HepG2 (cell line): ENCODE results near the gene ZNF524. TPM values are rescaled to one million over a fixed set of nuclear protein-coding genes. Genes with fewer than 3 reads are reported as not detected.

Source experiments
- AGO2 ChIP-seq: fragments of 200-400 bp; formaldehyde crosslinking; optimal IDR thresholded peaks from 2 replicates; pipeline ENCODE3; 2017; ENCODE audit warnings: mild to moderate bottlenecking, low read depth, low read length, moderate library complexity
- HHEX ChIP-seq: IDR thresholded peaks from 2 replicates; pipeline ENCODE4 v1.6.1; 2016; ENCODE audit warnings: control low read depth
- HNRNPUL1 ChIP-seq: fragments of 200-400 bp; formaldehyde crosslinking; IDR thresholded peaks from 2 replicates; pipeline ENCODE4 v1.6.1; 2017; ENCODE audit warnings: low read depth, mild to moderate bottlenecking, low read length, moderate library complexity
- KLF6 ChIP-seq: IDR thresholded peaks from 2 replicates; pipeline ENCODE4 v1.8.0; 2016; ENCODE audit warnings: missing biosample characterization, missing genetic modification reagents
- NFATC3 ChIP-seq: sonication (generic); formaldehyde crosslinking; IDR thresholded peaks from 2 replicates; pipeline ENCODE4 v1.5.1; 2020; ENCODE audit warnings: mild to moderate bottlenecking, missing genetic modification reagents
- NFE2L1 ChIP-seq: sonication (generic); formaldehyde crosslinking; IDR thresholded peaks from 2 replicates; pipeline ENCODE4 v1.4.0; 2020; ENCODE audit warnings: missing genetic modification reagents, mild to moderate bottlenecking, borderline replicate concordance
- NFYB ChIP-seq: sonication (generic); formaldehyde crosslinking; IDR thresholded peaks from 2 replicates; pipeline ENCODE4 v1.4.0; 2020; ENCODE audit warnings: missing genetic modification reagents
- SRF ChIP-seq: IDR thresholded peaks from 2 replicates; pipeline ENCODE4 v1.6.1; 2011; ENCODE audit warnings: mild to moderate bottlenecking, low read depth, low read length, moderate library complexity
- TEAD3 ChIP-seq: optimal IDR thresholded peaks from 2 replicates; pipeline ENCODE3; 2016; ENCODE audit warnings: borderline replicate concordance
- TP53 ChIP-seq: sonication (generic); formaldehyde crosslinking; conservative IDR thresholded peaks from 2 replicates; pipeline ENCODE4 v1.4.0; 2020; ENCODE audit warnings: missing genetic modification reagents
- ZFP62 ChIP-seq: sonication (generic); formaldehyde crosslinking; IDR thresholded peaks from 2 replicates; pipeline ENCODE4 v1.4.0; 2020; ENCODE audit warnings: missing genetic modification reagents
- ZNF350 ChIP-seq: sonication (generic); formaldehyde crosslinking; IDR thresholded peaks from 2 replicates; pipeline ENCODE4 v1.4.0; 2020; ENCODE audit warnings: mild to moderate bottlenecking, low read depth, missing genetic modification reagents, borderline replicate concordance
- ZNF383 ChIP-seq: sonication (generic); formaldehyde crosslinking; IDR thresholded peaks from 2 replicates; pipeline ENCODE4 v1.4.0; 2020; ENCODE audit warnings: missing genetic modification reagents, mild to moderate bottlenecking, borderline replicate concordance
- ZNF605 ChIP-seq: sonication (generic); formaldehyde crosslinking; IDR thresholded peaks from 2 replicates; pipeline ENCODE4 v1.8.0; 2022; ENCODE audit warnings: mild to moderate bottlenecking, missing genetic modification reagents
- ZNF761 ChIP-seq: sonication (generic); formaldehyde crosslinking; conservative IDR thresholded peaks from 2 replicates; pipeline ENCODE4 v1.4.0; 2020; ENCODE audit warnings: mild to moderate bottlenecking, missing genetic modification reagents
- polyA plus RNA-seq, 8 experiments: library from polyadenylated mRNA; depleted of rRNA in 3 of 8; stranded (reverse) in 7 of 8; unstranded in 1 of 8; fragments of >200 nt; fragmentation: Illumina TruSeq in 4 of 8; extraction: Trizol in 4 of 8; gene quantifications; 2 replicates each; pipeline versions ENCODE4 v1.2.1 to v1.2.3, GENCODE V29; 2011 to 2016; ENCODE audit warnings: low read depth in 4 of 8, missing spikeins in 1 of 8, mixed read lengths in 1 of 8; ENCODE audit not compliant: insufficient read depth in 1 of 8
- total RNA-seq, 5 experiments: library from RNA; depleted of rRNA; stranded (reverse); fragments of >200 nt; fragmentation: Illumina TruSeq; extraction: Trizol; gene quantifications; 2 replicates each; pipeline ENCODE4 v1.2.3, GENCODE V29; 2016; ENCODE audit warnings: low read depth in 1 of 5
- TF ChIP-seq, protein P1 (sequence below): sonication (generic); IDR thresholded peaks from 2 replicates; pipeline ENCODE4 v1.6.1; 2016; ENCODE audit warnings: low read depth, borderline replicate concordance
- TF ChIP-seq, protein P2 (sequence below): IDR thresholded peaks from 2 replicates; pipeline ENCODE4 v1.6.1; 2016; ENCODE audit warnings: mild to moderate bottlenecking
- TF ChIP-seq, protein P3 (sequence below): sonication (generic); formaldehyde crosslinking; conservative IDR thresholded peaks from 2 replicates; pipeline ENCODE4 v1.8.0; 2022; ENCODE audit warnings: mild to moderate bottlenecking, moderate library complexity, missing genetic modification reagents
- TF ChIP-seq, protein P4 (sequence below): sonication (generic); formaldehyde crosslinking; IDR thresholded peaks from 2 replicates; pipeline ENCODE4 v1.4.0; 2020; ENCODE audit warnings: mild to moderate bottlenecking, missing genetic modification reagents

ZNF524 gene
- total and polyA plus RNA-seq, 2 of the 13 experiments (the other 11 are each of a cell fraction or from before 2014, with no cell fraction given) = 3.2 to 4.6 TPM

DNA sequence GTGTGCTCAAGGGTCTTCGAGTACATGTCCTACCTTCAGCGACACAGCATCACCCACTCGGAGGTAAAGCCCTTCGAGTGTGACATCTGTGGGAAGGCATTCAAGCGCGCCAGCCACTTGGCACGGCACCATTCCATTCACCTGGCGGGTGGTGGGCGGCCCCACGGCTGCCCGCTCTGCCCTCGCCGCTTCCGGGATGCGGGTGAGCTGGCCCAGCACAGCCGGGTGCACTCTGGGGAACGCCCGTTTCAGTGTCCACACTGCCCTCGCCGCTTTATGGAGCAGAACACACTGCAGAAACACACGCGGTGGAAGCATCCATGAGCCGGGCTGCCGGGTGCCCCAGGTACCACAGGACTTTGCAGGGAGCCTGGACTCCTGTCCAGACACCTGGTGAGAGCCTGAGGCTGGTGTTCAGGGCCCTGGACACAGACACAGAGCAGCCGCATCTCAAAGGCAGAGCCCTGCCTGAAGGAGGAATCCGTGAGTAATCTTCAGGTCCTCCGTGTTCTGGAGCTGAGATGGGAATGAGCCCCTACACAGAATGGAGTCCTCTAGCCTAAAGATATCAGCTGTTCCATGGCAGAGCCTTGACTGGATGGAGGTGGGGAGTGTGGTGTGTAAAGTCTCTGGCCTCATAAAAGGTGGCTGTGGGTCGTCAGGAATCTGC is 44.9 kb downstream of the ZNF524 start (continued):
- TF ChIP-seq NFATC3 (CRISPR knock-in tag) (no peak), TEAD3 (CRISPR knock-in tag) (no peak), NFYB (CRISPR knock-in tag) (no peak), KLF6 (CRISPR knock-in tag) (no peak), HHEX (CRISPR knock-in tag) (no peak), ZFP62 (CRISPR knock-in tag) (no peak), ZNF350 (CRISPR knock-in tag) (no peak), ZNF605 (CRISPR knock-in tag) (no peak), ZNF761 (CRISPR knock-in tag) (no peak), TP53 (CRISPR knock-in tag) (no peak), NFE2L1 (CRISPR knock-in tag) (no peak), SRF (no peak), HNRNPUL1 (no peak), AGO2 (peak; percentile 74), ZNF383 (CRISPR knock-in tag) (no peak)
- TF ChIP-seq, protein P1, sequence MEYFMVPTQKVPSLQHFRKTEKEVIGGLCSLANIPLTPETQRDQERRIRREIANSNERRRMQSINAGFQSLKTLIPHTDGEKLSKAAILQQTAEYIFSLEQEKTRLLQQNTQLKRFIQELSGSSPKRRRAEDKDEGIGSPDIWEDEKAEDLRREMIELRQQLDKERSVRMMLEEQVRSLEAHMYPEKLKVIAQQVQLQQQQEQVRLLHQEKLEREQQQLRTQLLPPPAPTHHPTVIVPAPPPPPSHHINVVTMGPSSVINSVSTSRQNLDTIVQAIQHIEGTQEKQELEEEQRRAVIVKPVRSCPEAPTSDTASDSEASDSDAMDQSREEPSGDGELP = no peak
- TF ChIP-seq, protein P2, sequence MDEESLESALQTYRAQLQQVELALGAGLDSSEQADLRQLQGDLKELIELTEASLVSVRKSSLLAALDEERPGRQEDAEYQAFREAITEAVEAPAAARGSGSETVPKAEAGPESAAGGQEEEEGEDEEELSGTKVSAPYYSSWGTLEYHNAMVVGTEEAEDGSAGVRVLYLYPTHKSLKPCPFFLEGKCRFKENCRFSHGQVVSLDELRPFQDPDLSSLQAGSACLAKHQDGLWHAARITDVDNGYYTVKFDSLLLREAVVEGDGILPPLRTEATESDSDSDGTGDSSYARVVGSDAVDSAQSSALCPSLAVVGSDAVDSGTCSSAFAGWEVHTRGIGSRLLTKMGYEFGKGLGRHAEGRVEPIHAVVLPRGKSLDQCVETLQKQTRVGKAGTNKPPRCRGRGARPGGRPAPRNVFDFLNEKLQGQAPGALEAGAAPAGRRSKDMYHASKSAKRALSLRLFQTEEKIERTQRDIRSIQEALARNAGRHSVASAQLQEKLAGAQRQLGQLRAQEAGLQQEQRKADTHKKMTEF = no peak
- TF ChIP-seq, protein P3, sequence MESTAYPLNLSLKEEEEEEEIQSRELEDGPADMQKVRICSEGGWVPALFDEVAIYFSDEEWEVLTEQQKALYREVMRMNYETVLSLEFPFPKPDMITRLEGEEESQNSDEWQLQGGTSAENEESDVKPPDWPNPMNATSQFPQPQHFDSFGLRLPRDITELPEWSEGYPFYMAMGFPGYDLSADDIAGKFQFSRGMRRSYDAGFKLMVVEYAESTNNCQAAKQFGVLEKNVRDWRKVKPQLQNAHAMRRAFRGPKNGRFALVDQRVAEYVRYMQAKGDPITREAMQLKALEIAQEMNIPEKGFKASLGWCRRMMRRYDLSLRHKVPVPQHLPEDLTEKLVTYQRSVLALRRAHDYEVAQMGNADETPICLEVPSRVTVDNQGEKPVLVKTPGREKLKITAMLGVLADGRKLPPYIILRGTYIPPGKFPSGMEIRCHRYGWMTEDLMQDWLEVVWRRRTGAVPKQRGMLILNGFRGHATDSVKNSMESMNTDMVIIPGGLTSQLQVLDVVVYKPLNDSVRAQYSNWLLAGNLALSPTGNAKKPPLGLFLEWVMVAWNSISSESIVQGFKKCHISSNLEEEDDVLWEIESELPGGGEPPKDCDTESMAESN (CRISPR knock-in tag) = no peak
- TF ChIP-seq, protein P4, sequence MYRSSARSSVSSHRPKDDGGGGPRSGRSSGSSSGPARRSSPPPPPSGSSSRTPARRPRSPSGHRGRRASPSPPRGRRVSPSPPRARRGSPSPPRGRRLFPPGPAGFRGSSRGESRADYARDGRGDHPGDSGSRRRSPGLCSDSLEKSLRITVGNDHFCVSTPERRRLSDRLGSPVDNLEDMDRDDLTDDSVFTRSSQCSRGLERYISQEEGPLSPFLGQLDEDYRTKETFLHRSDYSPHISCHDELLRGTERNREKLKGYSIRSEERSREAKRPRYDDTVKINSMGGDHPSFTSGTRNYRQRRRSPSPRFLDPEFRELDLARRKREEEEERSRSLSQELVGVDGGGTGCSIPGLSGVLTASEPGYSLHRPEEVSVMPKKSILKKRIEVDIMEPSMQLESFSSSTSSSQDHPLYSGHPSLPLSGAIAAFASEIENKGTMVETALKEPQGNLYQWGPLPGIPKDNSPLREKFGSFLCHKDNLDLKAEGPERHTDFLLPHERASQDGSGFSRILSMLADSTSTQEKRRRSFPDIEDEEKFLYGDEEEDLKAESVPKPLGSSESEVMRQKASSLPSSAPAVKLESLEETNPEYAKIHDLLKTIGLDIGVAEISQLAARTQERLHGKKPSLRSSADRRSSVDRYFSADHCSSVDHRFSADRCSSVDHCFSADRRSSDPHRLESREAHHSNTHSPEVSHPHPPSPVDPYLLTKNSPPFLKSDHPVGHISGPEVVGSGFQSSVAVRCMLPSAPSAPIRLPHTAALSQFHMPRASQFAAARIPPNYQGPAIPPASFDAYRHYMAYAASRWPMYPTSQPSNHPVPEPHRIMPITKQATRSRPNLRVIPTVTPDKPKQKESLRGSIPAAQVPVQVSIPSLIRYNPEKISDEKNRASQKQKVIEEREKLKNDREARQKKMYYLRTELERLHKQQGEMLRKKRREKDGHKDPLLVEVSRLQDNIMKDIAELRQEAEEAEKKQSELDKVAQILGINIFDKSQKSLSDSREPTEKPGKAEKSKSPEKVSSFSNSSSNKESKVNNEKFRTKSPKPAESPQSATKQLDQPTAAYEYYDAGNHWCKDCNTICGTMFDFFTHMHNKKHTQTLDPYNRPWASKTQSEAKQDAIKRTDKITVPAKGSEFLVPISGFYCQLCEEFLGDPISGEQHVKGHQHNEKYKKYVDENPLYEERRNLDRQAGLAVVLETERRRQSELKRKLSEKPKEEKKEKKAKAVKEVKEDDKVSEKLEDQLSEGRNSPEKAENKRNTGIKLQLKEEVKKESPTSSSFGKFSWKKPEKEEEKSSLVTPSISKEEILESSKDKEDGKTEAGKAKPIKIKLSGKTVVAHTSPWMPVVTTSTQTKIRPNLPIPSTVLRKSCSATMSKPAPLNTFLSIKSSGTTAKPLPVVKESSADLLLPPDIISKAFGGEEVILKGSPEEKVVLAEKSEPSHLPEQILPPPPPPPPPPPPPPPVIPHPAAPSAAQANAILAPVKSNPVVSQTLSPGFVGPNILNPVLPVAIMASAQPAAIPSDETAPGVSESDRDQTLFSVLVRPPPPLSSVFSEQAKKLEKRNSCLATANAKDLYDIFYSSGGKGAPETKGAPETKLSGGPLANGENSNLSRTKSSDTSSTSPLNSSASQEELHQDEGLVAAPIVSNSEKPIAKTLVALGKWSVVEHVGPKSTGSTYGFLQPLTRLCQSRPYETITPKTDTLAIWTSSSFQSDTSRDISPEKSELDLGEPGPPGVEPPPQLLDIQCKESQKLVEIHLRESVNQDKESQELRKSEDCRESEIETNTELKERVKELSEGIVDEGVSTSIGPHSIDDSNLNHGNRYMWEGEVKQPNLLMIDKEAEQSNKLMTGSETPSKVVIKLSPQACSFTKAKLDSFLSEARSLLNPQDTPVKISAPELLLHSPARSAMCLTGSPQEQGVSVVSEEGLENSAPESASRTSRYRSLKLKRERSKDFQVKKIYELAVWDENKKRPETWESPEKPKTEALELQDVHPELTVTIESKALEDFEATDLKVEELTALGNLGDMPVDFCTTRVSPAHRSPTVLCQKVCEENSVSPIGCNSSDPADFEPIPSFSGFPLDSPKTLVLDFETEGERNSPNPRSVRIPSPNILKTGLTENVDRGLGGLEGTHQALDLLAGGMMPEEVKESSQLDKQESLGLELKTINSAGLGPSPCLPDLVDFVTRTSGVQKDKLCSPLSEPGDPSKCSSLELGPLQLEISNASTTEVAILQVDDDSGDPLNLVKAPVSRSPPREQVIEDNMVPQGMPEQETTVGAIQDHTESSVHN (CRISPR knock-in tag) = no peak
